GM21423 (cell line): ENCODE results near the gene HHIPL1.
"Not testable (repeated sequence)": the region's sequence is repeated elsewhere in the genome, so short reads cannot be mapped to it uniquely, and the experiment has no call there.

Experiments
- ATAC-seq: cut with Tn5 transposase; IDR thresholded peaks from one replicate; pipeline ENCODE4 v1.9.1; 2021; ENCODE audit warnings: mild to moderate bottlenecking, moderate library complexity; ENCODE audit not compliant: unreplicated experiment

HHIPL1 gene

GRCh38 chr14:99632410-99633035, 12.4 kb upstream of the HHIPL1 start:
- no peak for ATAC-seq

GRCh38 chr14:99633141-99633540, 11.8 kb upstream of the HHIPL1 start:
- ATAC-seq, result no peak

GRCh38 chr14:99633918-99634317, 11.0 kb upstream of the HHIPL1 start:
- ATAC-seq, result no peak

- no peak for ATAC-seq
Observed at GRCh38 chr14:99634443-99634842, 10.5 kb upstream of the HHIPL1 start.

- no peak for ATAC-seq
Observed at GRCh38 chr14:99635116-99635515, 9.8 kb upstream of the HHIPL1 start.

GRCh38 chr14:99636487-99636886, 8.4 kb upstream of the HHIPL1 start:
- no peak for ATAC-seq

GRCh38 chr14:99637624-99638023, 7.3 kb upstream of the HHIPL1 start:
- no peak for ATAC-seq

GRCh38 chr14:99642771-99643170, 2.2 kb upstream of the HHIPL1 start:
- ATAC-seq, result not testable (repeated sequence)

GRCh38 chr14:99643343-99643742, 1.6 kb upstream of the HHIPL1 start:
- ATAC-seq, result no peak

GRCh38 chr14:99644035-99644587, 818 bp upstream of the HHIPL1 start:
- no peak for ATAC-seq

GRCh38 chr14:99645545-99646505, 896 bp downstream of the HHIPL1 start:
- ATAC-seq, result no peak

- ATAC-seq, result no peak
Observed at GRCh38 chr14:99647411-99647810, 2.5 kb downstream of the HHIPL1 start.

- ATAC-seq, result no peak
Observed at GRCh38 chr14:99648027-99648784, 3.3 kb downstream of the HHIPL1 start.

GRCh38 chr14:99649219-99649618, 4.3 kb downstream of the HHIPL1 start:
- no peak for ATAC-seq

- no peak for ATAC-seq
Observed at GRCh38 chr14:99649643-99650042, 4.7 kb downstream of the HHIPL1 start.

GRCh38 chr14:99650189-99650588, 5.3 kb downstream of the HHIPL1 start:
- ATAC-seq, result no peak

GRCh38 chr14:99651953-99652746, 7.2 kb downstream of the HHIPL1 start:
- ATAC-seq, result no peak

- ATAC-seq, result no peak
Observed at GRCh38 chr14:99654235-99654985, 9.5 kb downstream of the HHIPL1 start.

GRCh38 chr14:99655521-99655920, 10.6 kb downstream of the HHIPL1 start:
- ATAC-seq, result no peak

- ATAC-seq, result no peak
Observed at GRCh38 chr14:99656171-99656570, 11.2 kb downstream of the HHIPL1 start.
